HepG2 (cell line): ENCODE results near the gene ENDOD1. TPM values are rescaled to one million over a fixed set of nuclear protein-coding genes. Genes with fewer than 3 reads are reported as not detected.

Source experiments
- GMEB2 ChIP-seq: IDR thresholded peaks from 2 replicates; pipeline ENCODE4 v1.6.1; 2016; ENCODE audit warnings: missing biosample characterization, missing genetic modification reagents, low read depth
- KLF11 ChIP-seq: IDR thresholded peaks from 2 replicates; pipeline ENCODE4 v1.6.1; 2016; ENCODE audit warnings: missing compliant biosample characterization
- KLF13 ChIP-seq: sonication (generic); formaldehyde crosslinking; IDR thresholded peaks from 2 replicates; pipeline ENCODE4 v1.4.0; 2020; ENCODE audit warnings: mild to moderate bottlenecking, missing genetic modification reagents
- LRRFIP1 ChIP-seq: sonication (generic); formaldehyde crosslinking; conservative IDR thresholded peaks from 2 replicates; pipeline ENCODE4 v1.4.0; 2020; ENCODE audit warnings: missing genetic modification reagents
- MAF1 ChIP-seq: sonication (generic); formaldehyde crosslinking; IDR thresholded peaks from 2 replicates; pipeline ENCODE4 v1.5.0; 2020; ENCODE audit warnings: missing genetic modification reagents, borderline replicate concordance
- NR3C1 ChIP-seq: sonication (generic); formaldehyde crosslinking; IDR thresholded peaks from 2 replicates; pipeline ENCODE4 v1.4.0; 2020; ENCODE audit warnings: missing genetic modification reagents
- PHF21A ChIP-seq: sonication (generic); formaldehyde crosslinking; IDR thresholded peaks from 2 replicates; pipeline ENCODE4 v1.5.0; 2020; ENCODE audit warnings: mild to moderate bottlenecking, missing genetic modification reagents
- RBM39 ChIP-seq: fragments of 200-400 bp; formaldehyde crosslinking; IDR thresholded peaks from one replicate; pipeline ENCODE4 v1.6.1; 2018; ENCODE audit warnings: antibody characterized with exemption, mild to moderate bottlenecking, low read depth, low read length; ENCODE audit not compliant: poor library complexity, severe bottlenecking
- RFX1 ChIP-seq: fragments of 450-650 bp; IDR thresholded peaks from 2 replicates; pipeline ENCODE4 v1.6.1; 2017
- RFXAP ChIP-seq: sonication (generic); formaldehyde crosslinking; IDR thresholded peaks from 2 replicates; pipeline ENCODE4 v1.4.0; 2020; ENCODE audit warnings: missing genetic modification reagents, borderline replicate concordance
- STAT5B ChIP-seq: sonication (generic); formaldehyde crosslinking; IDR thresholded peaks from 2 replicates; pipeline ENCODE4 v1.4.0; 2020; ENCODE audit warnings: missing genetic modification reagents
- TARDBP ChIP-seq: sonication (generic); formaldehyde crosslinking; IDR thresholded peaks from 2 replicates; pipeline ENCODE4 v1.8.0; 2022; ENCODE audit warnings: mild to moderate bottlenecking, missing genetic modification reagents
- TOPORS ChIP-seq: sonication (generic); formaldehyde crosslinking; IDR thresholded peaks from 2 replicates; pipeline ENCODE4 v1.8.0; 2023; ENCODE audit warnings: mild to moderate bottlenecking, missing genetic modification reagents
- ZBTB8A ChIP-seq: sonication (generic); formaldehyde crosslinking; IDR thresholded peaks from 2 replicates; pipeline ENCODE4 v1.4.0; 2020; ENCODE audit warnings: mild to moderate bottlenecking, low read depth, missing genetic modification reagents, borderline replicate concordance
- ZC3H4 ChIP-seq: sonication (generic); formaldehyde crosslinking; IDR thresholded peaks from 2 replicates; pipeline ENCODE4 v1.4.0; 2020; ENCODE audit warnings: missing genetic modification reagents, borderline replicate concordance
- ZNF224 ChIP-seq: sonication (generic); formaldehyde crosslinking; IDR thresholded peaks from 2 replicates; pipeline ENCODE4 v1.5.0; 2020; ENCODE audit warnings: mild to moderate bottlenecking, missing genetic modification reagents
- ZNF317 ChIP-seq: sonication (generic); formaldehyde crosslinking; IDR thresholded peaks from 2 replicates; pipeline ENCODE4 v1.5.0; 2020; ENCODE audit warnings: mild to moderate bottlenecking, missing genetic modification reagents
- ZNF414 ChIP-seq: sonication (generic); formaldehyde crosslinking; IDR thresholded peaks from 2 replicates; pipeline ENCODE4 v1.5.0; 2020; ENCODE audit warnings: missing genetic modification reagents
- ZNF547 ChIP-seq: sonication (generic); formaldehyde crosslinking; IDR thresholded peaks from 2 replicates; pipeline ENCODE4 v1.5.1; 2020; ENCODE audit warnings: mild to moderate bottlenecking, missing genetic modification reagents
- ZNF605 ChIP-seq: sonication (generic); formaldehyde crosslinking; IDR thresholded peaks from 2 replicates; pipeline ENCODE4 v1.8.0; 2022; ENCODE audit warnings: mild to moderate bottlenecking, missing genetic modification reagents
- ZNF773 ChIP-seq: sonication (generic); formaldehyde crosslinking; IDR thresholded peaks from 2 replicates; pipeline ENCODE4 v1.4.0; 2020; ENCODE audit warnings: missing genetic modification reagents, borderline replicate concordance
- ZNF800 ChIP-seq: sonication (generic); formaldehyde crosslinking; IDR thresholded peaks from 2 replicates; pipeline ENCODE4 v1.4.0; 2020; ENCODE audit warnings: missing genetic modification reagents
- ZNF850 ChIP-seq: sonication (generic); formaldehyde crosslinking; conservative IDR thresholded peaks from 2 replicates; pipeline ENCODE4 v1.9.0; 2021; ENCODE audit warnings: mild to moderate bottlenecking, missing genetic modification reagents
- ZSCAN20 ChIP-seq: sonication (generic); formaldehyde crosslinking; IDR thresholded peaks from 2 replicates; pipeline ENCODE4 v1.4.0; 2020; ENCODE audit warnings: missing genetic modification reagents, mild to moderate bottlenecking, borderline replicate concordance
- polyA plus RNA-seq, 8 experiments: library from polyadenylated mRNA; depleted of rRNA in 3 of 8; stranded (reverse) in 7 of 8; unstranded in 1 of 8; fragments of >200 nt; fragmentation: Illumina TruSeq in 4 of 8; extraction: Trizol in 4 of 8; gene quantifications; 2 replicates each; pipeline versions ENCODE4 v1.2.1 to v1.2.3, GENCODE V29; 2011 to 2016; ENCODE audit warnings: low read depth in 4 of 8, missing spikeins in 1 of 8, mixed read lengths in 1 of 8; ENCODE audit not compliant: insufficient read depth in 1 of 8
- total RNA-seq, 5 experiments: library from RNA; depleted of rRNA; stranded (reverse); fragments of >200 nt; fragmentation: Illumina TruSeq; extraction: Trizol; gene quantifications; 2 replicates each; pipeline ENCODE4 v1.2.3, GENCODE V29; 2016; ENCODE audit warnings: low read depth in 1 of 5

The ENDOD1 gene
- total and polyA plus RNA-seq, 2 of the 13 experiments (the other 11 are each of a cell fraction or from before 2014, with no cell fraction given): 2.0 to 6.8 TPM

GRCh38 chr11:95067039-95067840 is 22.4 kb upstream of the ENDOD1 start (continued):
- peak; percentile 59; the same call in 1 of the 2 replicates for TF ChIP-seq ZNF800 (CRISPR knock-in tag)
- no peak for TF ChIP-seq RFX1
- TF ChIP-seq KLF11: no peak; the same call in 1 of the 2 replicates
- no peak for TF ChIP-seq NR3C1 (CRISPR knock-in tag)
- TF ChIP-seq ZNF547 (CRISPR knock-in tag): peak; percentile 57; the same call in 1 of the 2 replicates
- no peak; the same call in 1 of the 2 replicates for TF ChIP-seq TARDBP
- TF ChIP-seq RFXAP: no peak
- 0 out of 2 replicates have a peak, but pooled peaks have one; percentile 67 for TF ChIP-seq ZNF317
- TF ChIP-seq GMEB2 (CRISPR knock-in tag): no peak
- TF ChIP-seq LRRFIP1 (CRISPR knock-in tag): no peak
- no peak for TF ChIP-seq ZNF850 (CRISPR knock-in tag)
- no peak for TF ChIP-seq STAT5B
- TF ChIP-seq ZC3H4 (CRISPR knock-in tag): 0 out of 2 replicates have a peak, but pooled peaks have one; percentile 37
- no peak for TF ChIP-seq ZNF605
- no peak for TF ChIP-seq MAF1
- TF ChIP-seq ZSCAN20 (CRISPR knock-in tag): no peak
- peak; percentile 70; the same call in 1 of the 2 replicates for TF ChIP-seq ZNF773 (CRISPR knock-in tag)
- 0 out of 2 replicates have a peak, but pooled peaks have one; percentile 49 for TF ChIP-seq ZNF224 (CRISPR knock-in tag)
- TF ChIP-seq ZBTB8A (CRISPR knock-in tag): no peak
- TF ChIP-seq ZNF414 (CRISPR knock-in tag): no peak
- TF ChIP-seq RBM39: peak; percentile 66
- TF ChIP-seq PHF21A: peak; percentile 55
- no peak for TF ChIP-seq KLF13 (CRISPR knock-in tag)
- TF ChIP-seq TOPORS: peak; percentile 76; the same call in 1 of the 2 replicates
